Measurements from ENCODE around the gene TESPA1. TPM values are rescaled to one million over a fixed set of nuclear protein-coding genes. Genes with fewer than 3 reads are reported as not detected.

The TESPA1 gene
- not detected in 2 replicates for total RNA-seq (2012; rRNA removed)

DNA sequence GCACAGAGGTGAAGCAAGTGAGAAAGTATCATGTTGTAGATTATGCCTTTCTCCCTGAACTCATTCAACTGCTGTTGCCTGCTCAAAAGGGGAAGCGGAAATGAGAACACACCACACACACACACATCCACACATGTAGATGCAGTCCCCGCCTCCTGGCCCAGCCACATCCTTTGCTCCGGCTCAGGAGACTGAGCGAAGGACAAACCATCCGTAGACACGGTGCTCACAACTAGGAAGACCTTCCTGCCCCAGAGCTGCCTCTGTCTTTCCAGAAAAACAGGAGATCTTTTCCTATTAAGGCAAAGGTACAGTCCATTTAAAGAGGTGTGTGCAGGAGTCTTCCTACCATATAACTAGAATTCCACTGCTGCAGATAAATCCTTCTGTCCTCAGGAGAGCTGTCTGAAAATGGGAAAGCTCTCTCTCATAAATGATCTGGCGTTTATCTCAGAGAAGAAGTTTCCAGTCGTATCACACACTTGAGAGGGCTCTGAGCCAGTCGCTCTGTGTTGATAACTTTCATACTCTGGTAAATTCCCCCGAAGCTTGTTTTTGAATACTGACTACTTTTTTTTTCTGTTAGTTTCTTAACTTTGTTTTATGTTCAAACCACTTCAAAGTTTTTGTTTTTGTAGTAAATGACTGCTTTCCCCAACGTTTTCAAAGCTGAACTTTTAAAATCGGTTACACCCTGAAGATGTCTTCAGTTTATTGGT, at the start of gene TESPA1:
TESPA1 (minus strand) TSS at position 105 of the 719 bp plus-strand sequence. CDS start 10,200 bp downstream, outside the sequence.
- Histone ChIP-seq H3K4me3 (ENCODE audit: low read length) (no peak within 1 kb of the TSS), H3K4me1 (ENCODE audit: control insufficient read depth, insufficient read depth, low read length) (no peaks in the 10 kb centered on the region), H3K9ac (ENCODE audit: low read depth, low read length) (no peak within 1 kb of the TSS)

GRCh38 chr12:55034218-55034617, 49.7 kb upstream of the TESPA1 start:
- no peaks in the 10 kb centered on the region for H3K9me3 ChIP-seq (replicated peaks; ENCODE audit: low read length)
- peaks cover 53% of the 10 kb centered on the region for H3K27me3 ChIP-seq (ENCODE audit: control insufficient read depth, insufficient read depth, low read length)
- H3K4me2 ChIP-seq (ENCODE audit: low read length), result no peak overlapping the region
- H3K4me3 ChIP-seq (ENCODE audit: low read length), result no peak overlapping the region
- no peak overlapping the region for H3K9ac ChIP-seq (ENCODE audit: low read depth, low read length)
- H3K36me3 ChIP-seq (ENCODE audit: insufficient read depth, low read length), result no peaks in the 10 kb centered on the region
- no peaks in the 10 kb centered on the region for H3K4me1 ChIP-seq (ENCODE audit: control insufficient read depth, insufficient read depth, low read length)

More for the DNA sequence above, at the start of gene TESPA1:
- no peaks in the 10 kb centered on the region for H3K9me3 ChIP-seq (replicated peaks; ENCODE audit: low read length)
- no peaks in the 10 kb centered on the region for H3K36me3 ChIP-seq (ENCODE audit: insufficient read depth, low read length)
- peaks cover 31% of the 10 kb centered on the region for H3K27me3 ChIP-seq (ENCODE audit: control insufficient read depth, insufficient read depth, low read length)
- no peak within 1 kb of the TSS for H3K4me2 ChIP-seq (ENCODE audit: low read length)

DNA sequence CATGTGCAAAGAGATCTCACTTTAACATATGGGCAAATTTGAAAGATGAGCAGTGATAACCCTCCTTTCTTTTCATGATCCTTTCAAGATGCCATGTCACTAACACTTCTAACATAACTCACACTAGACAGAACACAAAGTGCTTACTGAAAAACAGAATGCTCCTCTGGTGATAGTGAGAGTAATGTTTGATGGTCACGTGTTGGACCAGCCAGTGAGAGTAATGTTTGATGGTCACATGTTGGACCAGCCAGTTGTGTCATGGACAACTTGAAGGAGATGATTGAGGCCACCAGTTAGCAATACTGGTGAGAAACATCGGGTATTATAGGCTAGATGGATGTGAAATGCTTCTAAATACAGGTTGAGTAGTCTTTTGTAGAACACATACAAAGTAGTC, 40.9 kb upstream of the TESPA1 start:
- Histone ChIP-seq H3K27me3 (ENCODE audit: control insufficient read depth, insufficient read depth, low read length) (peaks cover 14% of the 10 kb centered on the region), H3K36me3 (ENCODE audit: insufficient read depth, low read length) (no peaks in the 10 kb centered on the region), H3K4me3 (ENCODE audit: low read length) (no peak overlapping the region), H3K4me1 (ENCODE audit: control insufficient read depth, insufficient read depth, low read length) (no peaks in the 10 kb centered on the region), H3K9ac (ENCODE audit: low read depth, low read length) (no peak overlapping the region), H3K4me2 (ENCODE audit: low read length) (no peak overlapping the region), H3K9me3 (replicated peaks; ENCODE audit: low read length) (no peaks in the 10 kb centered on the region)

GRCh38 chr12:55024575-55024974, 40.0 kb upstream of the TESPA1 start:
- no peaks in the 10 kb centered on the region for H3K36me3 ChIP-seq (ENCODE audit: insufficient read depth, low read length)

GRCh38 chr12:55019784-55020183, 35.2 kb upstream of the TESPA1 start, which contains the start of gene NEUROD4:
Gene NEUROD4, plus strand, starts transcription at chr12:55019974. Its CDS starts 6,466 bp downstream, at chr12:55026440.
- H3K27me3 ChIP-seq (ENCODE audit: control insufficient read depth, insufficient read depth, low read length), result peaks cover 11% of the 10 kb centered on the region
- H3K4me3 ChIP-seq (ENCODE audit: low read length), result no peak within 1 kb of the TSS
- H3K36me3 ChIP-seq (ENCODE audit: insufficient read depth, low read length), result no peaks in the 10 kb centered on the region

More at GRCh38 chr12:55024575-55024974, 40.0 kb upstream of the TESPA1 start:
- no peaks in the 10 kb centered on the region for H3K9me3 ChIP-seq (replicated peaks; ENCODE audit: low read length)
- H3K4me1 ChIP-seq (ENCODE audit: control insufficient read depth, insufficient read depth, low read length), result no peaks in the 10 kb centered on the region
- peaks cover 17% of the 10 kb centered on the region for H3K27me3 ChIP-seq (ENCODE audit: control insufficient read depth, insufficient read depth, low read length)
- no peak overlapping the region for H3K9ac ChIP-seq (ENCODE audit: low read depth, low read length)
- H3K4me2 ChIP-seq (ENCODE audit: low read length), result no peak overlapping the region
- no peak overlapping the region for H3K4me3 ChIP-seq (ENCODE audit: low read length)

GRCh38 chr12:55017416-55017925, 32.9 kb upstream of the TESPA1 start:
- Histone ChIP-seq H3K36me3 (ENCODE audit: insufficient read depth, low read length) (no peaks in the 10 kb centered on the region), H3K27me3 (ENCODE audit: control insufficient read depth, insufficient read depth, low read length) (peaks cover 11% of the 10 kb centered on the region), H3K4me2 (ENCODE audit: low read length) (no peak overlapping the region), H3K9me3 (replicated peaks; ENCODE audit: low read length) (no peaks in the 10 kb centered on the region), H3K4me3 (ENCODE audit: low read length) (no peak overlapping the region), H3K9ac (ENCODE audit: low read depth, low read length) (no peak overlapping the region), H3K4me1 (ENCODE audit: control insufficient read depth, insufficient read depth, low read length) (no peaks in the 10 kb centered on the region)

More at GRCh38 chr12:55019784-55020183, 35.2 kb upstream of the TESPA1 start, which contains the start of gene NEUROD4:
- Histone ChIP-seq H3K9me3 (replicated peaks; ENCODE audit: low read length) (no peaks in the 10 kb centered on the region), H3K9ac (ENCODE audit: low read depth, low read length) (no peak within 1 kb of the TSS), H3K4me1 (ENCODE audit: control insufficient read depth, insufficient read depth, low read length) (no peaks in the 10 kb centered on the region), H3K4me2 (ENCODE audit: low read length) (no peak within 1 kb of the TSS)

DNA sequence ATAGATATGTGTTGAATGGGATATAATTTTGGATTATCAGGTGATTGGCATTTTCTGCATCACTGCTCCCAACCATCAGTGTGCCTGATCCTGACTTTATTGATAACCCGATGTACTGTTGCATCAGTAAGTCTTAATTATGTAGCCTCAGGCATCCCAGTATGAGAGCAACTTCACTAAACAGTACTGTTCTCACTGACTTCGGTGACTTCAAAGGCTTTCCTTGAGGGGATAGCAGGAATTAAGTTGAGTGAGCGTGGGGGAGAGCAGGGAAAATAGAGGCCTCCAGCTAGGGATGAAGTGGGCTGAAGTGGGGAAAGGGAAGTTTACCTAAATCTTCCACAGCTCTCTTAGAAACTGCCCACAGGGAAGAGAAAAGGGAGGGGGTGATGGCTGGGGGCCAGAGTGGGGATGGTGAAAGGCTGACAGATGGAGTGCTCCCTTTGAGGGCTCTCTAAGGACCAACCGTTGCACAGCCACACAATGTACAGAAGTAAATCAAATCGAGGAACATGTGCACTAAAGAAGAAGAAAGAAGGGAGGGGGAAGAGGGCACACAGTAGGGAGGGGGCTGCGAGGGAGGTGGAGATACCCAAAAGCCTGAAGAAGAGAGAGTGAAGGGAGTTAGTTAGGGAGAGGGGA, 24.5 kb upstream of the TESPA1 start:
- Histone ChIP-seq H3K4me3 (ENCODE audit: low read length) (no peak overlapping the region), H3K27me3 (ENCODE audit: control insufficient read depth, insufficient read depth, low read length) (no peaks in the 10 kb centered on the region), H3K9ac (ENCODE audit: low read depth, low read length) (no peak overlapping the region)

GRCh38 chr12:55002355-55002754, 17.8 kb upstream of the TESPA1 start:
- Histone ChIP-seq H3K4me3 (ENCODE audit: low read length) (no peak overlapping the region), H3K36me3 (ENCODE audit: insufficient read depth, low read length) (no peaks in the 10 kb centered on the region), H3K4me2 (ENCODE audit: low read length) (no peak overlapping the region), H3K27me3 (ENCODE audit: control insufficient read depth, insufficient read depth, low read length) (peaks cover 14% of the 10 kb centered on the region), H3K9me3 (replicated peaks; ENCODE audit: low read length) (no peaks in the 10 kb centered on the region), H3K9ac (ENCODE audit: low read depth, low read length) (no peak overlapping the region), H3K4me1 (ENCODE audit: control insufficient read depth, insufficient read depth, low read length) (no peaks in the 10 kb centered on the region)

More for the DNA sequence above, 24.5 kb upstream of the TESPA1 start:
- Histone ChIP-seq H3K4me2 (ENCODE audit: low read length) (no peak overlapping the region), H3K4me1 (ENCODE audit: control insufficient read depth, insufficient read depth, low read length) (no peaks in the 10 kb centered on the region), H3K36me3 (ENCODE audit: insufficient read depth, low read length) (no peaks in the 10 kb centered on the region), H3K9me3 (replicated peaks; ENCODE audit: low read length) (no peaks in the 10 kb centered on the region)

DNA sequence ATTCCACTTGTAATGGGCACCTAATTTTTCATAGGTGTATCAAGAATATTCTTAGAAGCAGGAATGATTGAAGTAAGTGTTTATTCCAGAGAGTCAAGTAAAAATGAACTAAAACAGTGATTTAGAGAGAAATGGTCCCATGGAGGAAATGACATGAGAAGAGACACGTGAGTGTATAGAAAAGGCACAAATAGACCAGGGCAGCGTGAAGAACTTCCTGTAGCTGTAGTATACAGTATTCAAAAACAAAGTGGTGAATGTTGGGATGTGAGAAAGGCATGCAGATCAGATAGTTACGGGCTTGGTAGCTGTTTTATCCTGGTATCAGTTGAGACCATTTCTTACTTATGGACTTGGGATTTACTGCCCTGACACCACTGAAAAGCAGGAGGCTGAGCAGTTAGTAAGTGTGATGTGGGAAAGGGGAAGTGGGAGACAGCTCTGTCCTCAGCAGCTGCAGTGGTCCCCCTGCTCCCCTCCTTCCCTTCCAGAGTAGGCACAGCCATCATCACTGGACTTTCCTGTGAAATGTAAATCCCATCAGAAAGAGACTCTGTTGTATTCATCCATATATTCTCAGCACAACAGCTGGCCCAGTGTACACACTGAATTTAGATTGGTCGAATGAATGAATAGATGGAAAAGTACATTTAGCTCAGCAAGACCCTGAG, 16.8 kb upstream of the TESPA1 start:
- Histone ChIP-seq H3K27me3 (ENCODE audit: control insufficient read depth, insufficient read depth, low read length) (peaks cover 22% of the 10 kb centered on the region), H3K4me3 (ENCODE audit: low read length) (no peak overlapping the region), H3K9me3 (replicated peaks; ENCODE audit: low read length) (no peaks in the 10 kb centered on the region), H3K36me3 (ENCODE audit: insufficient read depth, low read length) (no peaks in the 10 kb centered on the region), H3K4me1 (ENCODE audit: control insufficient read depth, insufficient read depth, low read length) (no peaks in the 10 kb centered on the region), H3K4me2 (ENCODE audit: low read length) (no peak overlapping the region), H3K9ac (ENCODE audit: low read depth, low read length) (no peak overlapping the region)

DNA sequence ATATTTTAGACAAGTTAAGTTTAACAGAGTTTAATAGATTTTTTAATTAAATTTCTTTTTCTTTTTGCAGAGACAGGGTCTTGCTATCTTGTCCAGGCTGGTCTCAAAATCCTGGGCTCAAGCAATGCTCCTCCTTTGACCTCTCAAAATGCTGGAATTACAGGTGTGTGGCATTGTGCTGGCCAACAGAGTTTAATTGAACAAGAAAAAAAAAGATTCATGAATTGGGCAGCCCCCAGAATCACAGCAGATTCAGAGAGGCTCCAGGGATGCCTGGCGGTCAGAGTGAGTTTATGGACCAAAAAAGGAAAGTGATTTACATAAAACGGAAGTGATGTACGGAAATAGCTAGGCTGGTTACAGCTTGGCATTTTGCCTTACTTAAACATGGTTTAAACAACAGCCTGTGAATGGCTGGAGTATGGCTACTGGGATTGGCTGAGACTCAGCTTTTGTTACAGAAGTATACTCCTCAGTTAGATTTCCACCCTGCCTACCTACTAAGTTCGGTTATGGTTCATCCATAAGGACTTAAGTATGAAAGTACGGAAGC, 14.5 kb upstream of the TESPA1 start:
- H3K4me1 ChIP-seq (ENCODE audit: control insufficient read depth, insufficient read depth, low read length), result no peaks in the 10 kb centered on the region
- no peaks in the 10 kb centered on the region for H3K9me3 ChIP-seq (replicated peaks; ENCODE audit: low read length)
- H3K4me3 ChIP-seq (ENCODE audit: low read length), result no peak overlapping the region
- H3K36me3 ChIP-seq (ENCODE audit: insufficient read depth, low read length), result no peaks in the 10 kb centered on the region
- no peak overlapping the region for H3K4me2 ChIP-seq (ENCODE audit: low read length)
- H3K9ac ChIP-seq (ENCODE audit: low read depth, low read length), result no peak overlapping the region
- peaks cover 31% of the 10 kb centered on the region for H3K27me3 ChIP-seq (ENCODE audit: control insufficient read depth, insufficient read depth, low read length)

DNA sequence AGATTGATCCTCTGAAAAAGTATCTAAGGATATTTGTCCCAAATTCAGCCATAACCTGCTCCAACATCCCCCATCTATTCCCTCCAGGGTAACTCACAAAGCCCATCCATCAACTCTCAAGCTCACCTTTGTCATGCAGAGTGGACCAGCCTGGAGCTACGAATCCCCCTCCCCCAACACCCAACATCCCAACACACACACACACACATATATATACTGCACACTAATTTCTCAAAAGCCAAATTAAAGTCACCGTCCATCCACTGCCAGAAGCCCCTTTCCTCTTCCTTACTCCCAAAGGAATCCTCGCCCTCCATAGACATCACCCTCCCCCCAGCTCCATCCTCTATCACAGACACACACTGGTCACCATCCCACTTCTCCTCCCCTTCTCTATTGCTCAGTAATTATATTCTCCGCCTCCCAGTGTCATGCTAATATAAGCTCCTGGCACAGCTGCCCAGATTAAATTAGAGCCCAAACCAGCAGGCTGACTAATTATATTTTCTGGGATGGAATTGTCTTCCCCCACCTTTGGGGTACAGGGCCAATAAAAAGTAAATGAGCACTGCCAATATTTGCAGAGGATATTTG, 13.5 kb upstream of the TESPA1 start:
- no peak overlapping the region for H3K4me2 ChIP-seq (ENCODE audit: low read length)
- H3K36me3 ChIP-seq (ENCODE audit: insufficient read depth, low read length), result no peaks in the 10 kb centered on the region
- no peak overlapping the region for H3K9ac ChIP-seq (ENCODE audit: low read depth, low read length)
- H3K4me1 ChIP-seq (ENCODE audit: control insufficient read depth, insufficient read depth, low read length), result no peaks in the 10 kb centered on the region
- no peak overlapping the region for H3K4me3 ChIP-seq (ENCODE audit: low read length)
- H3K27me3 ChIP-seq (ENCODE audit: control insufficient read depth, insufficient read depth, low read length), result peaks cover 34% of the 10 kb centered on the region
- no peaks in the 10 kb centered on the region for H3K9me3 ChIP-seq (replicated peaks; ENCODE audit: low read length)

All from skeletal muscle satellite cell (primary cell).